GM19455 (cell line): ENCODE measurements around the gene CLTCL1.
"Not testable (repeated sequence)": the region's sequence is repeated elsewhere in the genome, so short reads cannot be mapped to it uniquely, and the experiment has no call there.

Experiments used
- ATAC-seq: cut with Tn5 transposase; IDR thresholded peaks from one replicate; pipeline ENCODE4 v1.9.1; 2021; ENCODE audit not compliant: unreplicated experiment

CLTCL1 gene

GRCh38 chr22:19220867-19221266 is 70.7 kb downstream of the CLTCL1 start:
- no peak for ATAC-seq

GRCh38 chr22:19218541-19219233 is 72.8 kb downstream of the CLTCL1 start:
- ATAC-seq = no peak

GRCh38 chr22:19216579-19216978 is 74.9 kb downstream of the CLTCL1 start:
- no peak for ATAC-seq

- ATAC-seq = no peak
Measured at GRCh38 chr22:19215360-19215759, 76.2 kb downstream of the CLTCL1 start.

- ATAC-seq = no peak
Measured at GRCh38 chr22:19214078-19214473, 77.4 kb downstream of the CLTCL1 start.

GRCh38 chr22:19213442-19214077 is 78.0 kb downstream of the CLTCL1 start:
- no peak for ATAC-seq

GRCh38 chr22:19213001-19213400 is 78.5 kb downstream of the CLTCL1 start:
- ATAC-seq = no peak

- ATAC-seq = no peak
Measured at GRCh38 chr22:19212302-19212870, 79.1 kb downstream of the CLTCL1 start.

- ATAC-seq = no peak
Measured at GRCh38 chr22:19210188-19210587, 81.3 kb downstream of the CLTCL1 start.

GRCh38 chr22:19208287-19208847 is 83.2 kb downstream of the CLTCL1 start:
- ATAC-seq = no peak

- no peak for ATAC-seq
Measured at GRCh38 chr22:19207884-19208283, 83.6 kb downstream of the CLTCL1 start.

GRCh38 chr22:19207401-19207808 is 84.1 kb downstream of the CLTCL1 start:
- ATAC-seq = no peak

GRCh38 chr22:19206287-19206686 is 85.2 kb downstream of the CLTCL1 start:
- ATAC-seq = no peak

GRCh38 chr22:19204640-19205039 is 86.9 kb downstream of the CLTCL1 start:
- no peak for ATAC-seq

GRCh38 chr22:19203834-19204233 is 87.7 kb downstream of the CLTCL1 start:
- ATAC-seq = no peak

- ATAC-seq = not testable (repeated sequence)
Measured at GRCh38 chr22:19202799-19203186, 88.7 kb downstream of the CLTCL1 start.

- ATAC-seq = no peak
Measured at GRCh38 chr22:19201869-19202798, 89.4 kb downstream of the CLTCL1 start.

- ATAC-seq = no peak
Measured at GRCh38 chr22:19201130-19201868, 90.2 kb downstream of the CLTCL1 start.

- no peak for ATAC-seq
Measured at GRCh38 chr22:19199479-19199878, 92.0 kb downstream of the CLTCL1 start.
